IPS DF 19.7 (cell line): ENCODE measurements around the gene PTTG1IP.
"Not testable (repeated sequence)": the region's sequence is repeated elsewhere in the genome, so short reads cannot be mapped to it uniquely, and the experiment has no call there.

Source experiments
- DNase-seq: peaks from one replicate; pipeline ENCODE4 v3.0.0-alpha.2; 2013; ENCODE audit warnings: low read depth, low spot score

The PTTG1IP gene

GRCh38 chr21:44873356-44874239 lies at the start of gene PTTG1IP:
TSS of gene PTTG1IP (minus strand) at chr21:44873690. CDS start at chr21:44873616, 74 bp downstream.
- peak; percentile 57 for DNase-seq

- DNase-seq: no peak
These were observed 48.4 kb upstream of the PTTG1IP start for GRCh38 chr21:44921928-44922327.

- DNase-seq: no peak
These were observed 47.5 kb upstream of the PTTG1IP start, which contains the start of gene ITGB2 for GRCh38 chr21:44920694-44921604. TSS of gene ITGB2 (minus strand) at chr21:44920899. CDS start at chr21:44910782, 10,117 bp downstream.

GRCh38 chr21:44919913-44920693 lies 46.6 kb upstream of the PTTG1IP start:
- no peak for DNase-seq

- no peak for DNase-seq
These were observed 45.8 kb upstream of the PTTG1IP start for GRCh38 chr21:44919111-44919912.

- no peak for DNase-seq
These were observed 45.1 kb upstream of the PTTG1IP start for GRCh38 chr21:44918581-44919033.

GRCh38 chr21:44918107-44918470 lies 44.6 kb upstream of the PTTG1IP start:
- no peak for DNase-seq

- DNase-seq: no peak
These were observed 44.1 kb upstream of the PTTG1IP start for GRCh38 chr21:44917446-44918106.

- DNase-seq: no peak
These were observed 43.5 kb upstream of the PTTG1IP start for GRCh38 chr21:44916965-44917364.

- DNase-seq: no peak
These were observed 40.8 kb upstream of the PTTG1IP start for GRCh38 chr21:44914176-44914874.

- DNase-seq: no peak
These were observed 40.1 kb upstream of the PTTG1IP start for GRCh38 chr21:44913425-44914175.

GRCh38 chr21:44912506-44913412 lies 39.3 kb upstream of the PTTG1IP start:
- DNase-seq: not testable (repeated sequence)

GRCh38 chr21:44912158-44912473 lies 38.6 kb upstream of the PTTG1IP start:
- no peak for DNase-seq

- no peak for DNase-seq
These were observed 38.1 kb upstream of the PTTG1IP start for GRCh38 chr21:44911384-44912157.

- no peak for DNase-seq
These were observed 37.5 kb upstream of the PTTG1IP start for GRCh38 chr21:44911068-44911383.

GRCh38 chr21:44910229-44911067 lies 37.0 kb upstream of the PTTG1IP start:
- no peak for DNase-seq
